DND-41 (cell line): Measurements from ENCODE around the gene BBC3.

Source experiments
- ATAC-seq: fragments of 200-7000 bp; cut with Tn5 transposase; 3 replicates; pipeline ENCODE4 v1.9.1; 2021; ENCODE audit warnings: low read depth; ENCODE audit not compliant: insufficient read depth
- DNase-seq: peaks from one replicate; pipeline ENCODE4 v3.0.0-alpha.2; 2020
- H2AFZ ChIP-seq: 2 replicates; pipeline ENCODE4 v1.6.0; 2012; ENCODE audit warnings: low read depth, low read length
- H3K27ac ChIP-seq: 2 replicates; pipeline ENCODE4 v1.5.1; 2012; ENCODE audit warnings: low read length, inconsistent platforms
- H3K27me3 ChIP-seq: fragments of 200-600 bp; sonication (generic); 2 replicates; pipeline ENCODE4 v1.6.0; 2012; ENCODE audit warnings: low read length, mild to moderate bottlenecking, inconsistent platforms; ENCODE audit not compliant: insufficient read depth, poor library complexity
- H3K36me3 ChIP-seq: 2 replicates; pipeline ENCODE4 v1.5.1; 2012; ENCODE audit warnings: low read length, inconsistent platforms; ENCODE audit not compliant: insufficient read depth
- H3K4me1 ChIP-seq: 2 replicates; pipeline ENCODE4 v1.5.1; 2012; ENCODE audit warnings: mild to moderate bottlenecking, low read length; ENCODE audit not compliant: insufficient read depth
- H3K4me2 ChIP-seq: 2 replicates; pipeline ENCODE4 v1.6.0; 2012; ENCODE audit warnings: mild to moderate bottlenecking, moderate library complexity, low read length, inconsistent platforms; ENCODE audit not compliant: insufficient read depth
- H3K4me3 ChIP-seq, 2 experiments: fragments of 200-600 bp in 1 of 2; shearing (Covaris generic) in 1 of 2; 2 replicates each; pipeline ENCODE4 v1.5.1; 2012 to 2016; ENCODE audit warnings: inconsistent platforms in 2 of 2, low read length in 2 of 2, mild to moderate bottlenecking in 2 of 2, low read depth in 1 of 2, moderate library complexity in 1 of 2
- H3K79me2 ChIP-seq: 2 replicates; pipeline ENCODE4 v1.6.0; 2012; ENCODE audit warnings: low read length, inconsistent platforms; ENCODE audit not compliant: insufficient read depth
- H3K9ac ChIP-seq: 2 replicates; pipeline ENCODE4 v1.6.0; 2012; ENCODE audit warnings: low read depth, mild to moderate bottlenecking, inconsistent platforms, low read length, moderate library complexity
- H3K9me3 ChIP-seq: 2 replicates; pipeline ENCODE4 v1.5.1; 2012; ENCODE audit warnings: low read length, moderate library complexity, mild to moderate bottlenecking, inconsistent platforms; ENCODE audit not compliant: insufficient read depth, severe bottlenecking
- H4K20me1 ChIP-seq: 2 replicates; pipeline ENCODE4 v1.6.0; 2012; ENCODE audit warnings: low read length; ENCODE audit not compliant: insufficient read depth
- CTCF ChIP-seq: IDR thresholded peaks from 2 replicates; pipeline ENCODE4 v1.5.1; 2012; ENCODE audit warnings: borderline replicate concordance, low read length, moderate library complexity, mild to moderate bottlenecking; ENCODE audit not compliant: poor library complexity, severe bottlenecking; ENCODE audit errors: extremely low read depth
- EZH2 ChIP-seq: IDR thresholded peaks from 3 replicates; pipeline ENCODE4 v1.6.1; 2012; ENCODE audit warnings: borderline replicate concordance, low read depth, mild to moderate bottlenecking, moderate library complexity, low read length, inconsistent platforms; ENCODE audit not compliant: severe bottlenecking

BBC3 gene

GRCh38 chr19:47230054-47230920, 712 bp downstream of the BBC3 start:
- Histone ChIP-seq H3K9me3 (no peaks in the 10 kb centered on the region), H3K4me3 (peak overlapping the region; percentile 52 to 72), H3K36me3 (no peaks in the 10 kb centered on the region), H2AFZ (peak overlapping the region; percentile 65), H3K27me3 (no peaks in the 10 kb centered on the region), H4K20me1 (peaks cover 32% of the 10 kb centered on the region), H3K4me2 (peak overlapping the region; percentile 92), H3K4me1 (peaks cover 65% of the 10 kb centered on the region), H3K79me2 (no peaks in the 10 kb centered on the region), H3K27ac (peak overlapping the region; percentile 70), H3K9ac (peak overlapping the region; percentile 73)
- ATAC-seq (peak; percentile 14), DNase-seq (peak; percentile 81)
- TF ChIP-seq CTCF: peak; percentile 80
- no peak for TF ChIP-seq EZH2

- ATAC-seq (no peak), DNase-seq (peak; percentile 32)
- peak overlapping the region; percentile 10 to 72; a peak in 3 of 4 replicates for H3K4me3 ChIP-seq
- peak overlapping the region; percentile 92 for H3K4me2 ChIP-seq
- no peaks in the 10 kb centered on the region for H3K36me3 ChIP-seq
- H3K27ac ChIP-seq: peak overlapping the region; percentile 54
- H4K20me1 ChIP-seq: peaks cover 32% of the 10 kb centered on the region
- peaks cover 68% of the 10 kb centered on the region for H3K4me1 ChIP-seq
- H3K9me3 ChIP-seq: no peaks in the 10 kb centered on the region
- peak overlapping the region; percentile 73 for H3K9ac ChIP-seq
- TF ChIP-seq EZH2 (no peak), CTCF (no peak)
- no peaks in the 10 kb centered on the region for H3K27me3 ChIP-seq
- H2AFZ ChIP-seq: no peak overlapping the region; the same call in 1 of the 2 replicates
- H3K79me2 ChIP-seq: no peaks in the 10 kb centered on the region
These were observed 1.3 kb downstream of the BBC3 start for GRCh38 chr19:47229676-47230053.

- no peaks in the 10 kb centered on the region for H3K79me2 ChIP-seq
- ATAC-seq: no peak
- H3K4me2 ChIP-seq: peak overlapping the region; percentile 92
These were observed 1.9 kb downstream of the BBC3 start for GRCh38 chr19:47228937-47229675.

More at GRCh38 chr19:47228937-47229675, 1.9 kb downstream of the BBC3 start:
- Histone ChIP-seq H3K27ac (no peak overlapping the region), H4K20me1 (peaks cover 32% of the 10 kb centered on the region), H3K4me1 (peaks cover 68% of the 10 kb centered on the region), H2AFZ (no peak overlapping the region), H3K9me3 (no peaks in the 10 kb centered on the region), H3K27me3 (no peaks in the 10 kb centered on the region), H3K9ac (peak overlapping the region; percentile 73; the same call in 1 of the 2 replicates), H3K36me3 (no peaks in the 10 kb centered on the region), H3K4me3 (peak overlapping the region in 1 of 2 experiments; percentile 72; a peak in 2 of 4 replicates)
- TF ChIP-seq EZH2 (no peak), CTCF (no peak)
- DNase-seq: peak; percentile 33
